H1 (cell line): Measurements from ENCODE around the gene MZF1. TPM values are rescaled to one million over a fixed set of nuclear protein-coding genes. Genes with fewer than 3 reads are reported as not detected.

Experiments used
- CTCF ChIA-PET: fragments of 300-600 bp; sonication (Branson Sonifier 250); formaldehyde crosslinking; loops from one replicate; lab custom pipeline; 2021; ENCODE audit not compliant: partially characterized antibody; lab: Charles Lee
- POLR2A ChIA-PET: fragments of 300-600 bp; sonication (Branson Sonifier 250); formaldehyde crosslinking; loops from one replicate; lab custom pipeline; 2021; ENCODE audit warnings: inconsistent platforms; ENCODE audit not compliant: partially characterized antibody; lab: Charles Lee
- DNase-seq, 2 experiments: peaks; one replicate each; pipeline versions ENCODE4 v3.0.0 to v3.0.0-alpha.2; 2010 to 2022; ENCODE audit warnings: low spot score in 2 of 2, low read depth in 1 of 2, mixed read lengths in 1 of 2
- FAIRE-seq: peaks from 2 replicates; lab custom pipeline; 2011; peaks lifted over from hg19 to GRCh38; lab: Jason Lieb, UNC
- H2AFZ ChIP-seq: 2 replicates; pipeline ENCODE4 v1.8.1; 2012; ENCODE audit warnings: low read length, inconsistent platforms
- H2AK5ac ChIP-seq: 2 replicates; pipeline ENCODE4 v1.6.1; 2013; ENCODE audit warnings: low read depth, low read length
- H2BK120ac ChIP-seq: replicated peaks from 2 replicates; pipeline ENCODE3; 2013; ENCODE audit warnings: low read depth, low read length, inconsistent platforms
- H2BK12ac ChIP-seq: 2 replicates; pipeline ENCODE4 v1.6.1; 2013; ENCODE audit warnings: low read depth, low read length
- H2BK15ac ChIP-seq: 2 replicates; pipeline ENCODE4 v1.6.1; 2013; ENCODE audit warnings: low read length
- H2BK20ac ChIP-seq: 2 replicates; pipeline ENCODE4 v1.6.1; 2013; ENCODE audit warnings: low read length
- H2BK5ac ChIP-seq: 2 replicates; pipeline ENCODE4 v1.6.1; 2013; ENCODE audit warnings: low read depth, low read length
- H3K14ac ChIP-seq: 2 replicates; pipeline ENCODE4 v1.6.1; 2013; ENCODE audit warnings: inconsistent platforms; ENCODE audit not compliant: insufficient read length
- H3K18ac ChIP-seq: 2 replicates; pipeline ENCODE4 v1.6.1; 2013; ENCODE audit warnings: low read length; ENCODE audit errors: extremely low read depth
- H3K23ac ChIP-seq: 2 replicates; pipeline ENCODE4 v1.6.1; 2013; ENCODE audit warnings: inconsistent platforms; ENCODE audit not compliant: insufficient read length
- H3K23me2 ChIP-seq: 2 replicates; pipeline ENCODE4 v1.6.1; 2013; ENCODE audit warnings: low read depth, low read length
- H3K27ac ChIP-seq: 2 replicates; pipeline ENCODE4 v1.6.1; 2011; ENCODE audit warnings: low read depth, low read length, inconsistent platforms
- H3K27me3 ChIP-seq, 4 experiments: replicated peaks in 1 of 4; 1 replicate in 1 of 4; 2 replicates in 3 of 4; pipeline versions ENCODE4 v1.6.1 to v1.8.1; 2011 to 2013; ENCODE audit warnings: low read length in 3 of 4, mild to moderate bottlenecking in 3 of 4, inconsistent platforms in 2 of 4, mixed read lengths in 2 of 4, moderate library complexity in 1 of 4; ENCODE audit not compliant: control insufficient read depth in 3 of 4, insufficient read depth in 3 of 4; ENCODE audit errors: extremely low read depth in 1 of 4
- H3K36me3 ChIP-seq, 4 experiments: 2 replicates each; pipeline versions ENCODE4 v1.6.1 to v1.8.1; 2011 to 2013; ENCODE audit warnings: mild to moderate bottlenecking in 4 of 4, low read length in 3 of 4, moderate library complexity in 2 of 4, control low read depth in 1 of 4, inconsistent platforms in 1 of 4; ENCODE audit not compliant: insufficient read depth in 4 of 4, control insufficient read depth in 2 of 4
- H3K4ac ChIP-seq: replicated peaks from 2 replicates; pipeline ENCODE3; 2013; ENCODE audit warnings: low read length, low read depth, mixed read lengths, inconsistent platforms; ENCODE audit not compliant: insufficient read length
- H3K4me1 ChIP-seq, 4 experiments: replicated peaks in 1 of 4; 1 replicate in 1 of 4; 2 replicates in 3 of 4; pipeline versions ENCODE4 v1.6.1 to v1.8.1; 2011 to 2013; ENCODE audit warnings: low read length in 3 of 4, inconsistent platforms in 2 of 4, mixed read lengths in 1 of 4; ENCODE audit not compliant: insufficient read depth in 4 of 4, control insufficient read depth in 3 of 4
- H3K4me2 ChIP-seq, 2 experiments: 2 replicates each; pipeline versions ENCODE4 v1.6.1 to v1.8.1; 2011 to 2013; ENCODE audit warnings: low read depth in 2 of 2, low read length in 2 of 2, control low read depth in 1 of 2, inconsistent platforms in 1 of 2, mild to moderate bottlenecking in 1 of 2; ENCODE audit not compliant: insufficient read depth in 1 of 2
- H3K4me3 ChIP-seq, 4 experiments: fragments of 200-600, 300-600 bp in 1 of 4; sonication (generic), shearing (Covaris generic), sonication (Bioruptor Twin) in 1 of 4; 2 replicates each; pipeline versions ENCODE4 v1.5.1 to v1.8.1; 2011 to 2016; ENCODE audit warnings: low read length in 4 of 4, low read depth in 3 of 4, control low read depth in 2 of 4, inconsistent platforms in 2 of 4, mild to moderate bottlenecking in 2 of 4, mixed read lengths in 1 of 4, moderate library complexity in 1 of 4; ENCODE audit not compliant: insufficient read depth in 2 of 4; ENCODE audit errors: extremely low read depth in 1 of 4
- H3K56ac ChIP-seq: replicated peaks from 2 replicates; pipeline ENCODE3; 2013; ENCODE audit warnings: low read depth, mild to moderate bottlenecking, mixed read lengths, low read length, inconsistent platforms; ENCODE audit not compliant: insufficient read length
- H3K79me1 ChIP-seq: 2 replicates; pipeline ENCODE4 v1.6.1; 2013; ENCODE audit warnings: low read depth, low read length, control low read depth
- H3K79me2 ChIP-seq, 2 experiments: 2 replicates each; pipeline versions ENCODE4 v1.6.1 to v1.8.1; 2012 to 2013; ENCODE audit warnings: low read length in 2 of 2, mild to moderate bottlenecking in 2 of 2, inconsistent platforms in 1 of 2; ENCODE audit not compliant: insufficient read depth in 2 of 2, control insufficient read depth in 1 of 2
- H3K9ac ChIP-seq, 4 experiments: replicated peaks in 1 of 4; 1 replicate in 1 of 4; 2 replicates in 3 of 4; pipeline versions ENCODE4 v1.6.1 to v1.8.1; 2011 to 2013; ENCODE audit warnings: low read depth in 3 of 4, low read length in 3 of 4, control low read depth in 2 of 4, mild to moderate bottlenecking in 2 of 4, moderate library complexity in 2 of 4, inconsistent platforms in 1 of 4; ENCODE audit errors: extremely low read depth in 1 of 4
- H3K9me3 ChIP-seq, 2 experiments: 2 replicates each; pipeline versions ENCODE4 v1.6.1 to v1.8.1; 2012 to 2013; ENCODE audit warnings: mild to moderate bottlenecking in 2 of 2, moderate library complexity in 2 of 2, control low read depth in 1 of 2, inconsistent platforms in 1 of 2, low read depth in 1 of 2, low read length in 1 of 2, mixed read lengths in 1 of 2; ENCODE audit not compliant: insufficient read depth in 2 of 2
- H4K20me1 ChIP-seq, 2 experiments: replicated peaks in 1 of 2; 2 replicates each; pipeline versions ENCODE3 to v1.8.1; 2011 to 2013; ENCODE audit warnings: inconsistent platforms in 2 of 2, low read length in 2 of 2, mild to moderate bottlenecking in 1 of 2; ENCODE audit not compliant: insufficient read depth in 2 of 2, control insufficient read depth in 1 of 2
- H4K5ac ChIP-seq: 2 replicates; pipeline ENCODE4 v1.6.1; 2013; ENCODE audit warnings: low read length, low read depth, mixed read lengths, inconsistent platforms; ENCODE audit not compliant: insufficient read length
- H4K8ac ChIP-seq: 2 replicates; pipeline ENCODE4 v1.8.0; 2013; ENCODE audit warnings: mild to moderate bottlenecking, moderate library complexity, low read length, inconsistent platforms; ENCODE audit not compliant: insufficient read depth; ENCODE audit errors: extremely low read depth
- H4K91ac ChIP-seq: replicated peaks from 2 replicates; pipeline ENCODE3; 2013; ENCODE audit warnings: low read length, mixed read lengths, inconsistent platforms; ENCODE audit not compliant: insufficient read length
- BACH1 ChIP-seq: IDR thresholded peaks from 2 replicates; pipeline ENCODE4 v1.6.1; 2012; ENCODE audit warnings: low read length, improper control_type of control experiment
- CBX8 ChIP-seq: fragments of 300-800, 300-1000 bp; sonication (generic); IDR thresholded peaks from 2 replicates; pipeline ENCODE4 v1.7.1; 2016; ENCODE audit warnings: low read depth, low read length, borderline replicate concordance
- CHD1 ChIP-seq: IDR thresholded peaks from 2 replicates; pipeline ENCODE4 v1.6.1; 2012; ENCODE audit warnings: low read depth, low read length, improper control_type of control experiment
- CREB1 ChIP-seq: IDR thresholded peaks from 2 replicates; pipeline ENCODE4 v1.6.1; 2012; ENCODE audit warnings: inconsistent platforms
- PHF8 ChIP-seq: fragments of 200-600 bp; sonication (generic); conservative IDR thresholded peaks from 2 replicates; pipeline ENCODE4 v1.7.1; 2012; ENCODE audit warnings: low read depth, mild to moderate bottlenecking, inconsistent platforms, low read length, moderate library complexity
- RNF2 ChIP-seq: fragments of 200-900, 300-1000 bp; sonication (generic); IDR thresholded peaks from 2 replicates; pipeline ENCODE4 v1.7.1; 2016; ENCODE audit warnings: borderline replicate concordance, low read depth, mild to moderate bottlenecking, antibody characterized with exemption, low read length; ENCODE audit not compliant: poor library complexity, severe bottlenecking; ENCODE audit errors: missing control alignments
- SAP30 ChIP-seq: fragments of 300-600 bp; sonication (generic); IDR thresholded peaks from 2 replicates; pipeline ENCODE4 v1.7.1; 2012; ENCODE audit warnings: low read length, moderate library complexity, mild to moderate bottlenecking, inconsistent platforms; ENCODE audit not compliant: insufficient read depth, insufficient replicate concordance
- SP4 ChIP-seq: IDR thresholded peaks from 2 replicates; pipeline ENCODE4 v1.6.1; 2012; ENCODE audit warnings: low read length, inconsistent platforms
- TAF1 ChIP-seq: IDR thresholded peaks from 2 replicates; pipeline ENCODE4 v1.6.1; 2011; ENCODE audit warnings: mild to moderate bottlenecking, low read depth, low read length
- USF2 ChIP-seq: IDR thresholded peaks from 2 replicates; pipeline ENCODE4 v1.6.1; 2011; ENCODE audit warnings: low read length, improper control_type of control experiment
- WGBS, 2 experiments: shearing (Covaris generic) in 1 of 2; methylation state at CpG; one replicate each; pipeline versions ENCODE4 v1.1.6 to v1.1.7; 2013 to 2015; ENCODE audit warnings: low lambda C conversion rate in 2 of 2, mixed read lengths in 2 of 2, inconsistent platforms in 1 of 2, low coverage in 1 of 2, missing lambda C conversion rate in 1 of 2; ENCODE audit not compliant: insufficient replicate concordance in 2 of 2, insufficient coverage in 1 of 2, insufficient read length in 1 of 2; ENCODE audit errors: extremely low coverage in 1 of 2, missing lambda C conversion rate in 1 of 2; 5-methylcytosine and 5-hydroxymethylcytosine counted together
- polyA plus RNA-seq, 7 experiments: library from polyadenylated mRNA; depleted of rRNA in 3 of 7; stranded (reverse) in 5 of 7; unstranded in 2 of 7; fragments of >200 nt in 5 of 7; fragments of 200-250 nt in 2 of 7; gene quantifications; 1 replicate in 5 of 7; 2 replicates in 1 of 7; 4 replicates in 1 of 7; pipeline versions ENCODE4 v1.2.1 to v1.2.3, GENCODE V29; 2011 to 2013; ENCODE audit warnings: missing spikeins in 2 of 7, mixed read lengths in 2 of 7
- total RNA-seq: library from RNA; stranded (reverse); fragmentation: NEBNext Ultra II Directional; extraction: Animal tissue kit (Norgen Biotek cat#: 25700); gene quantifications from 2 replicates; pipeline ENCODE4 v1.2.1, GENCODE V29; 2021

MZF1 gene
- total and polyA plus RNA-seq, 2 of the 8 experiments (the other 6 are each of a cell fraction or from before 2014, with no cell fraction given): 15.2 to 25.0 TPM

DNA sequence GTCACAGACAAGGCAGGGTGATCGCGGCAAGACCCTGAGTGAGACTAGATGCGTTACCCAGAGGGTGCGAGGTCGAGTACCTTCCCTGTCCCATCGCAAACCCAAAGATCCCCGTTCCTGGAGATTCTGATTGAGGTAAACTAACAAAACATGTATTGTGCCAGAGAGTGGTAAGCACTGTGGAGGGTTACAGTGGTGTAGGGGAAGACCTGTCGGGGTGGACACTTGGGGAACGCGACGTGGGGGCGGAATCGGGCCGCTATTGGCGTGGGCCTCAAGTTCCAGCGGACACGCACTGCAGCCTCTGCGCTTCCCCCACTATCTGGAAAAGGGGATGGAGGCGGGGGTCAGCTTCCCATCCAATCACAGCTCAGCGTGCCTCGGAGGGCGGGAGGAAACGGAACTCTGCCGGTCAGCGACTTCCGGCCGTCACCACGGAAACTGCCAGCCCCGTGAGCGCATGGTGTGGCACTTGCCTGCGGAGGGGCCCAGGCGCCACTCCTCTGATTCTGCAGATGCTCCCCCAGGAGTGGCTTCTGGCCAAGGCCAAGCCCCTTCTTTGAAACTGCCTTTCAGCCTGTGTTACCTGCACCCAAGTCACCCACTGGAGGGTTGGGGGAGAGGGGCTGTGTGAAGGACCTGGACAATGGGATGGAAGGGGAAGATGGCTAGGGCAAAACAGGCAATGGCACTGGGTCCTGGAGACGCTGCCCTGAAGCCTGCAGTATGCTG is 13.7 kb downstream of the MZF1 start:
- H3K23me2 ChIP-seq: peaks cover 29% of the 10 kb centered on the region
- POLR2A ChIA-PET: interaction anchor here (1.0 to 17.2 kb wide), 11 partner anchors 10 to 167 kb away, joined by 3 to 434 read pairs (median 10); partner anchors contain the start of genes CHMP2A, MZF1, RNF225 and SLC27A5
- H3K79me2 ChIP-seq: peaks cover 7 to 19% of the 10 kb centered on the region in 2 experiments
- H4K91ac ChIP-seq: peak overlapping the region; percentile 94
- H3K9ac ChIP-seq: peak overlapping the region; percentile 88 to 99 (median 98)
- peak overlapping the region; percentile 76 to 97 (median 86) for H3K4me3 ChIP-seq
- H3K56ac ChIP-seq: peak overlapping the region; percentile 81
- H2AK5ac ChIP-seq: peak overlapping the region; percentile 84
- H4K5ac ChIP-seq: peak overlapping the region; percentile 92
- FAIRE-seq: no peak
- peak overlapping the region; percentile 76 for H2BK120ac ChIP-seq
- WGBS, 2 experiments: 1% methylated on average over 32 of the region's 33 CpGs; no CpG with 5 or more reads in 1 of the 2 experiments
- 0 out of 2 replicates have a peak overlapping the region, but pooled peaks have one; percentile 48 for H2BK20ac ChIP-seq
- no peak overlapping the region for H3K14ac ChIP-seq
- no peak overlapping the region for H3K23ac ChIP-seq
- peak overlapping the region; percentile 97 for H2BK15ac ChIP-seq
- H2BK5ac ChIP-seq: peak overlapping the region; percentile 100
- H2AFZ ChIP-seq: no peak overlapping the region
- H3K79me1 ChIP-seq: no peaks in the 10 kb centered on the region; the same call in 1 of the 2 replicates
- H3K9me3 ChIP-seq: no peaks in the 10 kb centered on the region
- H3K4me2 ChIP-seq: peak overlapping the region; percentile 78 to 96
- H3K4me1 ChIP-seq: peaks cover 0 to 41% (median 17%) of the 10 kb centered on the region in 4 experiments; a peak in 6 of 7 replicates
- H4K8ac ChIP-seq: peak overlapping the region; percentile 98
- CTCF ChIA-PET: interaction anchor here (1.0 to 7.3 kb wide), 4 partner anchors 16 to 40 kb away, joined by 3 to 35 read pairs (median 6); partner anchors contain the start of gene ZBTB45
- H3K27ac ChIP-seq: peak overlapping the region; percentile 94
- H3K36me3 ChIP-seq: peaks cover 6 to 15% (median 10%) of the 10 kb centered on the region in 4 experiments
- H3K18ac ChIP-seq: peak overlapping the region; percentile 98
- H2BK12ac ChIP-seq: peak overlapping the region; percentile 95
- DNase-seq: peak in 1 of 2 experiments; percentile 90
- H4K20me1 ChIP-seq: peaks cover 0 to 7% of the 10 kb centered on the region in 2 experiments
- peaks cover 0 to 16% (median 6%) of the 10 kb centered on the region in 4 experiments; a peak in 4 of 7 replicates for H3K27me3 ChIP-seq
- H3K4ac ChIP-seq: peak overlapping the region; percentile 95
- TF ChIP-seq SAP30 (peak; percentile 65), CREB1 (peak; percentile 17; the same call in 1 of the 2 replicates), SP4 (no peak; the same call in 1 of the 2 replicates), BACH1 (no peak), CHD1 (no peak), TAF1 (peak; percentile 77), CBX8 (no peak), PHF8 (peak; percentile 73), USF2 (no peak), RNF2 (no peak)
